ENCODE measurements around the gene STAB1.

DNA sequence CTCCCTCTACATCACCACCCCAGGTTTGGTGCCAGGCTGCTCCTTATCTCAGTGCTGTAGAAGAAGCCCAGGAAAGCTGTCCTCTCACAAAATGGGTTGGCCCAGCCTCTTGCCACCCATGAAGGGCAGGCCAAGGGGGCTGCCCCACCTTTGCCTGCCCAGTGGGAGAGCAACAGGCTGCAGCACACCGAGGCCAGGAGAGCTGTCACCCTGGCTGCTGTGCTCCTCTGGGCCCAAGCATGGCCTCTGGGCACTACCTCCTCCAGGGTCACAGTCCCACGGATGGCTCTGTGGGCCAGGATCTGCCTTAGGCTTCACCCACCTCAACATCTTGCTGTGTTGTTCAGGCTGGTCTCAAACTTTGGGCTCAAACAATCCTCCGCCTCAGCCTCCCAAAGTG is 6.4 kb upstream of the STAB1 start:
- TF ChIP-seq POLR2AphosphoS5 (IDR thresholded peaks at IDR 0.05; ENCODE audit: borderline replicate concordance, low read depth, low read length): no peak
- TF ChIP-seq EZH2 (IDR thresholded peaks at IDR 0.05): no peak
- no peak for TF ChIP-seq FOXP2 (optimal IDR thresholded peaks at IDR 0.05; ENCODE audit: control extremely low read depth, extremely low read length, insufficient read depth)

All from SK-N-MC (cell line).